NT2/D1 (cell line): ENCODE measurements around the gene CHRM3.

Experiments
- DNase-seq: peaks from one replicate; pipeline ENCODE4 v3.0.0-alpha.2; 2011; ENCODE audit warnings: low read depth, low spot score
- H3K27me3 ChIP-seq: 2 replicates; pipeline ENCODE4 v1.6.0; 2011; ENCODE audit warnings: mild to moderate bottlenecking; ENCODE audit not compliant: insufficient read length, insufficient read depth
- H3K36me3 ChIP-seq: 2 replicates; pipeline ENCODE4 v1.6.1; 2011; ENCODE audit warnings: mild to moderate bottlenecking, low read length, mixed read lengths; ENCODE audit not compliant: insufficient read depth, insufficient read length
- H3K4me1 ChIP-seq: 2 replicates; pipeline ENCODE4 v1.5.1; 2011; ENCODE audit not compliant: insufficient read depth, insufficient read length
- H3K4me3 ChIP-seq: 2 replicates; pipeline ENCODE4 v1.5.1; 2011; ENCODE audit warnings: low read depth; ENCODE audit not compliant: insufficient read length
- H3K9ac ChIP-seq: 2 replicates; pipeline ENCODE4 v1.6.0; 2011; ENCODE audit warnings: low read depth; ENCODE audit not compliant: insufficient read length
- H3K9me3 ChIP-seq: 2 replicates; pipeline ENCODE4 v1.5.1; 2011; ENCODE audit warnings: mild to moderate bottlenecking, low read length; ENCODE audit not compliant: insufficient read depth
- SUZ12 ChIP-seq: IDR thresholded peaks from 2 replicates; pipeline ENCODE4 v1.6.1; 2011; ENCODE audit not compliant: insufficient read length, insufficient read depth; ENCODE audit errors: extremely low read depth
- YY1 ChIP-seq: IDR thresholded peaks from 2 replicates; pipeline ENCODE4 v1.6.1; 2011; ENCODE audit not compliant: insufficient read length, insufficient read depth
- ZNF274 ChIP-seq: IDR thresholded peaks from 2 replicates; pipeline ENCODE4 v1.6.1; 2011; ENCODE audit warnings: mild to moderate bottlenecking, low read depth, low read length

CHRM3 gene

DNA sequence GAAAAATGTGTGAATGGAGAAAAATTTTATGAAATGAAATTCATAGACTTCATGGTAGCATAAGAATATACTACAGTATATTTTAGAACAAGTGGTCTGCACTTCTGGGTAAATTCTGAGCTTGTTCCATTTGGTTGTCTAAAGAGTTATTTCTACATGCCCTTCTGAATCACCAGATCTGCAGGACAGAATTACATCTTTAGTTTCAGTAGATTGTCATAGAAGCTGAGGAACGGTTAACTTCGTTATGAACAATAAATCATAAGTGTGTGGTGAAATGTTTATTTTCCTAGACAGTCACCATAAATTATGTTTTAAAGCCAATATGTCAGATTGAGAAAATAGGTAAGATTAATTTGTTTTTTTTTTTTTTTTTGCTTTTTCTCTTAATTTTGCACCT lies 30.9 kb downstream of the CHRM3 start:
- TF ChIP-seq SUZ12 (no peak), YY1 (no peak), ZNF274 (no peak)
- H3K36me3 ChIP-seq, result no peaks in the 10 kb centered on the region
- H3K4me3 ChIP-seq, result no peak overlapping the region
- no peak for DNase-seq
- no peaks in the 10 kb centered on the region for H3K27me3 ChIP-seq
- no peak overlapping the region for H3K9ac ChIP-seq
- H3K4me1 ChIP-seq, result no peaks in the 10 kb centered on the region
- no peaks in the 10 kb centered on the region for H3K9me3 ChIP-seq

DNA sequence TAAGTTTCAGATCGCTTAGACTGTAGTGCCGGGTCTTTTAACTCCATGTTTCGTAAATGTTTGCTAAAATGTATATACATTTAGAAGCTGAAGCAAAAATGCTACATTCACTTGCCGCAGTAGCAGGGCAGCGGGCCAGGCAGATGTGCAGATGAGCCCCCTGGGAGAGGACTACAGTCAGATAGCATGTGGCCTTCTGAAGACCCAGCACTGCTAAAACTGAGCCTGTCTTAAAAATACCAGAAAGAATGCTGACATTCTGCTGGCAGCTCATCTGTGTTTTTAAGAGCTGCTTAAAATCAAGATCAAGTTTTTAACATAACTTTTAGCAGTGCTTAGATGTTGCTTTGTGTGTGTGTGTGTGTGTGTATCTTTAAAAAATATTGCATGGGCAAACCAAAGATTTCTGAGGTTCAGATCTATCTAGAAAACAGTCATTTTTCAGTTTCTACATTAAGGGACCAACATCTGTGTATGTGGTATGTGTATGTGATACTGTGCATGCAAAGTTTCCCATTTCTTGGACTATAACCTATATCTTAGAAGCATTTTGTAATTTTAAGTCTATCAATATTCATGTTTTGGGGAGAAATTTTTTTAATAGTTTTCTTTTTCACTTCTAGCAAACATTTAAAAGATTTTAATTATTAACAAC lies 31.7 kb downstream of the CHRM3 start:
- Histone ChIP-seq H3K36me3 (no peaks in the 10 kb centered on the region), H3K4me3 (no peak overlapping the region), H3K9me3 (no peaks in the 10 kb centered on the region), H3K27me3 (no peaks in the 10 kb centered on the region), H3K9ac (no peak overlapping the region), H3K4me1 (no peaks in the 10 kb centered on the region)
- TF ChIP-seq YY1, result no peak
- no peak for TF ChIP-seq SUZ12
- no peak for TF ChIP-seq ZNF274
- no peak for DNase-seq

DNA sequence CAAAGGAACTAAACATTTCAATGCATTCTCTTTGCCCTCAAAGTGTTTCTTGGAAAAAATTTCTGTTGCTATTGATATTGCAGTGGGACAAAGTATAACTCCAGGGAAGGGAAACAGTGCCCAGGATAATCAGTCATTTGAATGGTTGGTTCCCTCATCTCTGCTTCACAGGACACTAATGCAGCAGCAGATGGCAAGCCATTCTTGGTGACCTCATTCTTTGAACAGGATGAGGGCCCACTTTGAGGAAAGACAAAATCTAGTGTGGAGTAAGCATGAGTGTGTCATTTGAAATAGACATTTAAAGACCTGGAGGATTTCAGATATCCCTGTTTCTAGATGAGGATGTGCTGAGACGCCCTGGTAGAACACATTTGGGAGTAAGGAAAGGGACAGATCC lies 32.3 kb downstream of the CHRM3 start:
- Histone ChIP-seq H3K9ac (no peak overlapping the region), H3K36me3 (no peaks in the 10 kb centered on the region), H3K9me3 (no peaks in the 10 kb centered on the region), H3K4me1 (no peaks in the 10 kb centered on the region), H3K4me3 (no peak overlapping the region), H3K27me3 (no peaks in the 10 kb centered on the region)
- no peak for TF ChIP-seq SUZ12
- no peak for DNase-seq

DNA sequence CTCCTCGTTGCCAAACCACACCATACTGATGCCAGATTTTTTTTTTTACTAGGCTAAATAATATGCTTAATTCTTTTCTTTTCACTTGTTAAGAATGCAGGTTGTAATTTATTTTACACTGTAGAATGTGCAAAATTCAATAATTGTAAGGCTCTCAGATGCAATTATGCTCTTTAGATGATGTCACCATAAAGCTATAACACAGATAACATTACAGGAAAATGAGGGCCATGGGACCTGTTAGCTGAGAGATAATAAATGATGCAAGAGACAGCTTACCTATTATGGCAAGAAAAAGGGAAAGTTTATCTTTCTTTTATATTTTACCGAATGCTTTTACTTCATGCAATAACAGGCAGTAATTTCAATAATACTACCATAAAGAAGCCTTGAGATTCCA lies 35.4 kb downstream of the CHRM3 start:
- no peak for DNase-seq
- TF ChIP-seq YY1 (no peak), ZNF274 (no peak), SUZ12 (no peak)

DNA sequence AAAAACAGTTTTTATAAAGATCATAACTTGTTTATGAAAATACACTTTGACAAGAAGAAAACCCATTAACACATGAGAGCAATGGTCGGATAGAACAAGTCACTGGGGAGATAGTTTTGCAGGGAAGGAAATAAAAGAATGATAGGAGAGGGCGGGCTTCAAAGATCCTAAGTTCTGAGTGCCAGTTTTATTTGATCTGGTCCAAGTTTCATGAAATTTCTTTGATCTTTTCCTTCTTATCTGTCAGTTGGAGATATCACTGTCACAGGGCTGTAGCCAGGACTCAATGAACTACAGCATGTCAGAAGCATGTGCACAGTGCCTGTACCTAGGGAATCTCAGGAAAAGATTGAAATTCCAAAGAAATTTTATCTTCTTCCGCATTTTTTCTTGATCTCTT lies 36.5 kb downstream of the CHRM3 start:
- Histone ChIP-seq H3K27me3 (no peaks in the 10 kb centered on the region), H3K9ac (no peak overlapping the region), H3K9me3 (no peaks in the 10 kb centered on the region), H3K36me3 (no peaks in the 10 kb centered on the region), H3K4me3 (no peak overlapping the region), H3K4me1 (no peaks in the 10 kb centered on the region)
- no peak for DNase-seq
- no peak for TF ChIP-seq ZNF274
- TF ChIP-seq YY1, result no peak
- TF ChIP-seq SUZ12, result no peak

More for the DNA sequence above, 35.4 kb downstream of the CHRM3 start:
- Histone ChIP-seq H3K9ac (no peak overlapping the region), H3K36me3 (no peaks in the 10 kb centered on the region), H3K4me1 (no peaks in the 10 kb centered on the region), H3K4me3 (no peak overlapping the region), H3K9me3 (no peaks in the 10 kb centered on the region), H3K27me3 (no peaks in the 10 kb centered on the region)

DNA sequence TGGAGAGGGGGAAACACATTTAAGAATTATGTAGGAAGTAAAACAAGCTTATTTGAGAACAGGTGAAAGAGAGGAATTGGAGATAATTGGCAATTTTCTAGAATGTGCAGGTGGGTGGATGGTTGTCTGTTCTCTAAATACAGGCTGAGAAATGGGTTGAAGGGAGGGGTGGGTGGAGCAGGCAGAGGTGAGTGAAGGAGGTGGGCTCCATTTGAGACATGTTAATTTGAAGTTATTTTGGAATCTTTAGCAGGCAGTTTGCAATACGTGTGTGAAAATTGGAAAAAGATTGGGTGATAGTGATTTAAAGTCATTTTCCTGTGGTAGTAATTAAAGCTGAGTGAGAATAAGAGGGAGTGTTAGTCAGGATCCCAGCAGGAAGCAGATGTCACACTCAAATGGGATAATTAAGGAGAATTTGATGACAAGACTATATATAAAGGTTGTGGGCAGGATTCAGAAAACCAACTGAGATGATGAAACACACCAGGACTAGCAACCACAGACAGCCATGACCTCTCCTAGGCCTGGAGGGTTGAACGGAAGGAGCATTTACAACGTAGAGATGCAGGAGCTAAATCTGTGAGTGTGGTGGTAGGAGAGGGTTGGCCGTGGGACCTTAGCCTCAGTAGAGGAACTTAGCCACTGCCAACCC lies 40.6 kb downstream of the CHRM3 start:
- TF ChIP-seq SUZ12 (no peak), YY1 (no peak), ZNF274 (no peak)
- Histone ChIP-seq H3K4me3 (no peak overlapping the region), H3K4me1 (no peaks in the 10 kb centered on the region), H3K9me3 (no peaks in the 10 kb centered on the region), H3K27me3 (no peaks in the 10 kb centered on the region), H3K36me3 (no peaks in the 10 kb centered on the region), H3K9ac (no peak overlapping the region)
- DNase-seq, result no peak

DNA sequence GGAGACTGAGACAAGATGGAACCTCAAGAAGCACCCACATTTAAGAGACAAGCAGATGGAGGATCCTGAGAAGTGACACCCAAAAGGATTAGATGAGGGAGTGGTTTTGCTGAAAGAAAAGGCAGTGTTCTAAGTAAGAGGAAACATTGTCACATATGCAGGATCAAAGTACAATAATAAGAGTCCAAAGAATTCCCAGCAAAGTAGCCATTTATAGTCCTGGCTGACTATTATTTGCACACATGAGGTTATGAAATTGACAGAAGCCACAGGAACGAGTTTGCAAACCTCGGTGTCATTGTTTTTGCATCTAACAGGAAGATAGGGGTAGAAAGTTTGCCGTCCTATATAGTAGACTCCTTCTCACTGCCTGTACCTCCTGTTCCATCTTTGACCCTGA lies 41.3 kb downstream of the CHRM3 start:
- DNase-seq, result no peak
- H3K36me3 ChIP-seq, result no peaks in the 10 kb centered on the region
- H3K4me3 ChIP-seq, result no peak overlapping the region
- no peaks in the 10 kb centered on the region for H3K4me1 ChIP-seq
- TF ChIP-seq YY1, result no peak
- no peak for TF ChIP-seq SUZ12
- no peak for TF ChIP-seq ZNF274
- no peaks in the 10 kb centered on the region for H3K9me3 ChIP-seq
- no peaks in the 10 kb centered on the region for H3K27me3 ChIP-seq
- no peak overlapping the region for H3K9ac ChIP-seq

DNA sequence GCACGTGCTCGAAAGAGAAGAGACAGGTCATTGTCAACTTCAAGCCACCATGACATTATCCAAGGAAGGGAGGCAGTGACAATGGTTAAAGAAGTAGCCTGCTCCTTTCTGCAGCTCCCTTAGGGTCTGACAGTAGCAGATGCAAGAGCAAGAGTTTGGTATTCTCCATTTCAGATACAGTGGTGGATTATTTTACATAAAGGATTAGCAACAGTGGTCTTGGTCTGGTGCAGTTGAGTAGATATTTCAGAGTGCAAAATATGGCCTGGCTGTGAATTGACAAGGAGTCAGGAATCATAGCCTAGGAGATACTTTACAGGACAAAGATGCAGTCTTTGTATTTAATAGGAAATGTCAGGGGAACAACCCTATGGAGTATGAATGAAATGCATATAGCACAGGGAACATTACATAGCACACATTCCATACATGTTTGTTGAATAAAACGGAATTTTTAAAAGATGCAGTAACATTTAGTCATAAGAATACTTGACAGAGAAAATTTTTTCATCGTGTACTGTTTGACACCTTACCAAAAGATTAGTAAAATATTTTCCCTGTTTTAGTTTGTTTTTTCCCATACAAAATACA lies 41.8 kb downstream of the CHRM3 start:
- H3K9ac ChIP-seq, result no peak overlapping the region
- DNase-seq, result no peak
- H3K4me3 ChIP-seq, result no peak overlapping the region
- no peaks in the 10 kb centered on the region for H3K9me3 ChIP-seq
- no peaks in the 10 kb centered on the region for H3K36me3 ChIP-seq
- no peaks in the 10 kb centered on the region for H3K4me1 ChIP-seq
- no peak for TF ChIP-seq ZNF274
- TF ChIP-seq SUZ12, result no peak
- no peak for TF ChIP-seq YY1
- H3K27me3 ChIP-seq, result no peaks in the 10 kb centered on the region
